Lung (tissue), 12 donors: ENCODE data around the gene ADAMTS9. TPM values are rescaled to one million over a fixed set of nuclear protein-coding genes. Genes with fewer than 3 reads are reported as not detected.

Source experiments
- ATAC-seq: fragments of 200-7000 bp; cut with Tn5 transposase; one replicate; pipeline ENCODE4 v1.9.1; 2020; ENCODE audit warnings: moderate number of reproducible peaks; ENCODE audit not compliant: insufficient read depth, low FRiP score
- DNase-seq, 3 donors: peaks; one replicate each; pipeline ENCODE4 v3.0.0-alpha.2; 2013 to 2017
- H3K27ac ChIP-seq, 2 donors: one replicate each; pipeline ENCODE4 v1.5.1; 2013; ENCODE audit warnings: mild to moderate bottlenecking in 2 of 2, moderate library complexity in 2 of 2, control low read depth in 1 of 2, inconsistent platforms in 1 of 2, low read depth in 1 of 2, low read length in 1 of 2
- H3K27me3 ChIP-seq, 3 donors: one replicate each; pipeline ENCODE4 v1.5.1; 2013; ENCODE audit warnings: low read length in 2 of 3; ENCODE audit not compliant: control insufficient read depth in 3 of 3, insufficient read depth in 3 of 3
- H3K36me3 ChIP-seq, 4 donors: one replicate each; pipeline ENCODE4 v1.5.1; 2013; ENCODE audit warnings: low read length in 4 of 4, mild to moderate bottlenecking in 1 of 4, moderate library complexity in 1 of 4; ENCODE audit not compliant: control insufficient read depth in 4 of 4, insufficient read depth in 4 of 4
- H3K4me1 ChIP-seq, 5 donors: one replicate each; pipeline ENCODE4 v1.5.1; 2013; ENCODE audit warnings: low read length in 5 of 5, mild to moderate bottlenecking in 2 of 5, moderate library complexity in 1 of 5; ENCODE audit not compliant: control insufficient read depth in 5 of 5, insufficient read depth in 5 of 5
- H3K4me3 ChIP-seq: one replicate; pipeline ENCODE4 v1.5.1; 2013; ENCODE audit warnings: mild to moderate bottlenecking, control low read depth, moderate library complexity
- H3K9ac ChIP-seq, 2 donors: one replicate each; pipeline ENCODE4 v1.5.1; 2013; ENCODE audit warnings: low read length in 2 of 2, control low read depth in 1 of 2; ENCODE audit not compliant: insufficient read depth in 1 of 2
- H3K9me3 ChIP-seq, 4 donors: one replicate each; pipeline ENCODE4 v1.5.1; 2013; ENCODE audit warnings: low read length in 3 of 4, mild to moderate bottlenecking in 1 of 4, moderate library complexity in 1 of 4; ENCODE audit not compliant: control insufficient read depth in 4 of 4, insufficient read depth in 3 of 4
- CTCF ChIP-seq: IDR thresholded peaks from 2 replicates; pipeline ENCODE4 v1.5.1; 2012; ENCODE audit warnings: mild to moderate bottlenecking; ENCODE audit errors: control extremely low read depth, extremely low read depth
- WGBS, 2 donors: extraction: QIAGEN DNeasy Blood & Tissue Kit; methylation state at CpG; one replicate each; pipeline ENCODE4 v1.1.7; 2013; 5-methylcytosine and 5-hydroxymethylcytosine counted together
- polyA plus RNA-seq, 2 donors: library from polyadenylated mRNA; stranded (reverse); fragments of 200-250 nt; gene quantifications; one replicate each; pipeline ENCODE4 v1.2.1, GENCODE V29; 2013
- total RNA-seq, 2 donors: library from RNA; depleted of rRNA in 1 of 2; stranded (reverse); fragments of >200 nt in 1 of 2; gene quantifications; one replicate each; pipeline ENCODE4 v1.2.1, GENCODE V29; 2014 to 2021
- donor health status: control.
- donor health status: control.
- donor health status: Bipolar disorder and iron deficiency.
- donor health status: healthy.
- donor health status: DM: yes; HTN: yes; CAD: no.

ADAMTS9 gene
- total and polyA plus RNA-seq, 4 donors = 29.9 to 75.6 (median 42.9) TPM

GRCh38 chr3:64560791-64561190, 127.0 kb downstream of the ADAMTS9 start:
- TF ChIP-seq CTCF = no peak
- 64 to 85% methylated on average over 2 of the region's 2 CpGs for WGBS, 2 donors
- Histone ChIP-seq H3K27me3 (no peaks in the 10 kb centered on the region), H3K4me1 (peaks cover 0 to 52% (median 3%) of the 10 kb centered on the region in 5 donors), H3K27ac (no peak overlapping the region), H3K36me3 (peaks cover 0 to 34% (median 6%) of the 10 kb centered on the region in 4 donors), H3K9me3 (no peaks in the 10 kb centered on the region), H3K4me3 (no peak overlapping the region), H3K9ac (peak overlapping the region in 1 of 2 donors; percentile 95)
- ATAC-seq (no peak), DNase-seq (peak in 1 of 3 donors; percentile 60)

GRCh38 chr3:64559588-64559987, 128.2 kb downstream of the ADAMTS9 start:
- Histone ChIP-seq H3K9ac (peak overlapping the region in 1 of 2 donors; percentile 43), H3K4me1 (peaks cover 0 to 59% (median 3%) of the 10 kb centered on the region in 5 donors), H3K4me3 (no peak overlapping the region), H3K27ac (no peak overlapping the region), H3K9me3 (no peaks in the 10 kb centered on the region), H3K27me3 (no peaks in the 10 kb centered on the region), H3K36me3 (peaks cover 0 to 43% (median 7%) of the 10 kb centered on the region in 4 donors)
- WGBS, 2 donors = 79 to 83% methylated on average over 7 of the region's 7 CpGs
- ATAC-seq = no peak
- TF ChIP-seq CTCF = no peak
- peak; percentile 63 to 97 (median 93) for DNase-seq

GRCh38 chr3:64556046-64556445, 131.8 kb downstream of the ADAMTS9 start:
- ATAC-seq (no peak), DNase-seq (peak; percentile 37 to 81 (median 65))
- Histone ChIP-seq H3K27me3 (no peaks in the 10 kb centered on the region), H3K4me3 (no peak overlapping the region), H3K9ac (no peak overlapping the region), H3K9me3 (no peaks in the 10 kb centered on the region), H3K36me3 (peaks cover 0 to 42% (median 6%) of the 10 kb centered on the region in 4 donors), H3K4me1 (peaks cover 0 to 67% (median 0%) of the 10 kb centered on the region in 5 donors), H3K27ac (no peak overlapping the region)
- WGBS, 2 donors = 86 to 89% methylated on average over 3 of the region's 3 CpGs
- no peak for TF ChIP-seq CTCF

GRCh38 chr3:64555351-64555750, 132.4 kb downstream of the ADAMTS9 start:
- peaks cover 0 to 63% (median 0%) of the 10 kb centered on the region in 5 donors for H3K4me1 ChIP-seq
- H3K9me3 ChIP-seq = no peaks in the 10 kb centered on the region
- no peak overlapping the region for H3K27ac ChIP-seq
- no peak overlapping the region for H3K9ac ChIP-seq
- TF ChIP-seq CTCF = no peak
- no peak overlapping the region for H3K4me3 ChIP-seq
- ATAC-seq (no peak), DNase-seq (no peak)
- 88 to 96% methylated on average over 3 of the region's 3 CpGs for WGBS, 2 donors
- no peaks in the 10 kb centered on the region for H3K27me3 ChIP-seq
- peaks cover 0 to 43% (median 9%) of the 10 kb centered on the region in 4 donors for H3K36me3 ChIP-seq
